HTR-8/SVneo (cell line): ENCODE measurements around the gene THADA.
A peak's percentile ranks its signal among the peaks of the same experiment; 100 is the strongest.

Source experiments
- DNase-seq: peaks from one replicate; pipeline ENCODE4 v3.0.0; 2011; ENCODE audit warnings: low spot score, mixed read lengths; ENCODE audit not compliant: insufficient read length
- FAIRE-seq: peaks from 2 replicates; lab custom pipeline; 2011; peaks lifted over from hg19 to GRCh38; lab: Jason Lieb, UNC

The THADA gene

DNA sequence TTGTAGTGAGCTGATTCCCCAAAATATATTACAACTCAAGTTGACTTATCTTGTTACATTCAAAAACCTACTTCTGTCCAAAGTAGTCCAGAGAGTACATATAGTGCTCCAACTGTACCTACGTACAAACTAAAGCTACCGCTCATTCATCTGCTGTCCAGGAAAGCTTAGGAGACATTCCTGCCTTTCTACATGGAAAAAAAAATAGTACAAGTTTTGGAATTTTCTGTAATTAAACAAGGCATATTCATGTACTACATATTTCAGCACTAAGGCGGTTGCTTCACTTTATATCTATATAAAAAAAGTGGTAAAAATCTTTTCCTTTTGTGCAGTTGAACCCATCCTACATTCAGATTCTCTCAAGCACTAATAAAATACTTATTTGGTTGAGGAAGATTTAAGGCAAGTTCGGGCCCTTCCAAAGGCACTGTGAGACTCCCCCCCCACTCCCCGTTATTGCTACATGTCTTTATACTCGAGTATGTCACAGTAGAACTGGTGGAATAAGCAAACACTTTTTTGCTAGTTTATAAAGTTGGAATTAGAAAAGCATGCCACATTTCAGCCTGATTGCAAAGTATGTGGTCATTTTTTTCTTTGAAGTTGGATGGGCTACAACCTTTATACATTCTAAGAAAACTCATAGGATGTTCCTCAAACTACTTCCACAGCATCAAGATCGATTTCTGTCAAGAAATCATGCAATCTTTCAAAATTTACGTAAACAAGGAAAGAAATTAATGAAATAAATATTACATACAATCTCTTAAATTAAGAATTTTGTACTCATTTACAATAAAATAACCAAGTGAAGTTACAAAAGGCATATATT is 373.1 kb downstream of the THADA start:
- FAIRE-seq (no peak), DNase-seq (no peak)

DNA sequence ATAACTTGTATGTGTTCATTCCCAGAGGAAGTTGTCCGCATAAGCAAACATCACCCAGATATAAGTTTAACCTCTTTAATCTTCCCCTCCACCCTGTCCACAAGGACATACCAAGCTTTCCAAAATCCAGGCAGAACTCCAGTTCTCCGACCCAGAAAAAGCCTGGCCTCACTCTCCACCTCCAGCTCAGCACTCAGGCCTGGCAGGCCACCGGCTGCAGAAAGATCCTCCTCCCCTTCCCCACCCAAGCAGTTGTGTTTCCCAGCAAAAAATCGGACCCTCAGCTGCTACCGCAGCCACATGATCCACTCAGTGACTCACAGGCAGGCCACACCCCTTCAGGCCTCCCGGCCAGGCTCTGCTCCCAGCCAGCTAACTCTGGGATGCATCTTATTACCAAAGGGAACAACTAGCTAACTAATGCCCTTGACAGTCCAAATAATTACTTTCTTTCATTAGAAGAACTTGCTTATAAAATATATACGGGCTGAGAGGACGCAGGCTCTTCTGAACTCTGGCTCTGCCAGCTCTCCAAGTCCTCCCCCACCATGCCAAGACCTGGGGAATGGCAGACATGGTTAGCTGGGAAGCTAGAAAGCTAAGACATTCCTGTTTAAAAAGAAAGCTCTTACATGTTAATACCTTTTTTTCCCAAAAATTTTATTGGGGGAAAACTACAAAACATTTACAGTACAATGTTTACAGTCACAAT is 373.9 kb downstream of the THADA start:
- FAIRE-seq, result peak; percentile 59

DNA sequence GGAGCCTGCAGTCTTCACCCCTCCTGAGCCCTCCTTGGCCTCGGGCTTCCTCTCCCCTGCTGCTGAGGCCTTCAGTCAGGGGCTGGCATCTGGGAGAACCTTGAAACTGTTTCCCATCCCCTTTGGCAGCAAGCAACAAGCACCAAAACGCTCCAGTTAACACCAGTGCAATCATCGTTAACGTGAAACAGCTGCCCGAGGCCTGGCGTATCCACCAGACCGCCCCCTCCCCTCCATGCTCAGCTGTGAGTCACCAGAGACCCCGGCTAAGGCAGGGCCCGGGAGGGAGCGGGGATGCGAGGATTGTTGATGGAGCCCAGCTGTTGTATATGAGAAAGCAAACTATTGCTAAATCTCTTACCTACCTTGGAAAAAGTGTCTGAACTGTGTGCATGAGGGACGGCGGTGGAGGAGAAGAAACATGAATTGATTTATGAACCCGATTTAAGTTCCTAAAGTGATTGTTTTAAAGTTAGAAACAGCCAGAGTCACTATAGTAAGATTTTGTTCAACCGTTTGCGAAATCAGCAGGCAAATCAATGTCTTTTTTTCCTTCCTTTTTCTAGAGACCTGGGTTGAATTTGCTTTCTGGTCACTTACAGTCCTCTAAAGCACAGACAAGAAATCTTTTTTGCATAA is 374.6 kb downstream of the THADA start:
- FAIRE-seq (no peak), DNase-seq (no peak)

More for the DNA sequence above, 373.9 kb downstream of the THADA start:
- DNase-seq, result peak; percentile 90

DNA sequence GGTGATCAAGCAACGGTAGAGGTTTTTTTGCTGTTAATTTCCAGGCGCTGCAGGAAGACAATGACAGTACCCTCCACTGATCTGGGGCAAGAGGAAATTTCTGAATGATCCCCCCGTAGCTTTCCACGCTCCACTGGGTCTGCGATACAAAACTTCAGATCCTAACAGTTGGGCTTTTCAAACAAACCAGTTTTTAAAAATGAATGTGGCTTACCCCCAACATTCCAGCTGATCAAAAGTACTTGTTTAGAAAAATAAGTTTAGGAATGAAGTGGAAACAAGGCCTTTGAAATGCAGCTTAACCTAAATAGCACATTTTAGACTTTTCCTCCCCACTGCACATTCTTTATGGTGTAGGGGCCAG is 375.1 kb downstream of the THADA start:
- DNase-seq (no peak), FAIRE-seq (no peak)

DNA sequence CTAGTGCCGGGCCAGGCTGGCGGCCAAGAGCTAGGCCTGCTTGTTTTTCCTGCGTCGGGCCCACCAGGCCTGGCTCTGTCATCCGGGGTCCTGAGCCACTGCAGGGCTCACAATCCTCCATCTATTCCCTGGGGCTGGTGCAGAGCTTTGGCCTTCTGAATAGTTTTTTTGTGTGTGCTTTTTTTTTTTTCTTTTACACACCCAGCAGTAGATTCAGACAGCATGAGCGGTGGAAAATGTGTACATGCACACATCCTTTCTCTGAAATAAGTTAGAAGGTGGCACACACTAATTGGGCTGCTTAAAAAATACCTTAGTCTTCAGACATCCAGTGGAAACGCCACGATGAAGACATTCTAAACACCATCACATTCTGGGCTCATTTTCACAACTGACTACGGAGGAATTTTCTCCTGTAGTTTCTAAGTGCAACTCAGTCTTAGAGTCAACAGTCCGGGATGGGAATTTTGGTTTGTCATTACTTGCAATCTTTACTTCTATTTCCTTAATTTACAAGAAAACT is 375.5 kb downstream of the THADA start:
- DNase-seq (no peak), FAIRE-seq (no peak)

DNA sequence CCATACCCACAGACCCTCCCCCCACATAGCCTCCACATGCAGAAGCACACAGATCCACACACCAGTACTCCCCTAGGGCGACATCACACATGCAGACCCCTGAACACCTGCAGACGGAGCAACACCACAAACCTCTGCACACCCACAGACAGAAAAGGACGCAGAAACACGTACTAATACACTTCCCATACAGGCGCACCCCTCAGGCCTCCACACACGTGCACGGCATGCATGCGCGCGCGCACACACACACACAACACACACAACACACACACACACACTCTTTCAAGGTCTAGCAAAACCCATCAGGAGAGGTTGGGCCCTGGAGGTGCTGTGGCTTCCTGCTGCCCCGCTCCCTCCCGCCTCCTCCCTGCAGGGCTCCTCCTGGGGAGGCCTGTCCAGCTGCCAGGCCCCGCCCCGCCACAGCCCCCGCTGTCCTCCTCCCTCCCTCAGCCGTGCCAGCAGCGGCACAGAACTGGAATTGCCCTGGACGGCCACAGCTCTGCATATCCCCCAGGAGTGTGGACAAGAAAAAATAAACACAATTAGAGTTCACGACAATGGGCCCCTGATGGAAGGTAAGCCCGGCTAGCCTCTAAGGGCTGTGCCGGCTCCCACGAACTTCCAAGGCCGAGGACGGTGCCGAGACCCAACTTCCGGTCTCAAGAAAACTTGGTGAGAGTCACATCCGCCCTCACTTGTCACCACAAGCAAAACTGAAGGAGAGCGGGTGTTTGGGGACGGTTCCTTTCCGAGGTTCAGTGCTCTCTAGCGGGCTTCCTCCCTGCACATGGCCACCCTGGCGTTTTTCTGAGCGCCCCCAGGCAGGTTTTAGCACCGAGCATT is 376.2 kb downstream of the THADA start:
- FAIRE-seq (peak; percentile 9), DNase-seq (peak; percentile 84)

DNA sequence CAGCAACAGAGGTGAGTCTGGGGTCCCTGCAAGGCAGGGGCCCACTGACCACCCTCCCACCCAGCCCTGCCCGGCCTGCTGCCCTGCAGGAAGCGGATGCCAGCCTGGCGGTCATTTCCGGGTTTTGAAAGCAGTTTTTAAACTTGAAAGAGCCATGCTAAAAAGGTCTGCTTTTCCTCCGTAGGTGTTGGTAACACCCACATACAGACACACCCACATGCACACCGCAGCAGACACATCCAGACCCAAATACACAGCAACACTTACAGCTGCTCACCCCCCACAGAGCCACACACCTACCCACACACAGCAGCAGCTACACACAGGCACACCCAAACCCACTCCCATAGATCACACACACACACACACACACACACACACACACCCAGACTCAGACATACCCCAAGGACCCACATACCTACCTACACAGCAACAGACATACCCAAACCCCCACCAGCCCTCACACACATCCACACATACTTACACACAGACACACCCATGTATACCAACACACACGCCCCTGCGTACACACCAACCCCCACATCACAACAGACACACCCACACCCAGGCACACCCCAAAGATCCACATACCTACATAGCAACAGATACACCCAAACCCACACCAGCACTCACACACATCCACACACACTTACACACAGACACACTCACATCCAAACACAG is 377.0 kb downstream of the THADA start:
- no peak for DNase-seq
- peak; percentile 36 for FAIRE-seq

DNA sequence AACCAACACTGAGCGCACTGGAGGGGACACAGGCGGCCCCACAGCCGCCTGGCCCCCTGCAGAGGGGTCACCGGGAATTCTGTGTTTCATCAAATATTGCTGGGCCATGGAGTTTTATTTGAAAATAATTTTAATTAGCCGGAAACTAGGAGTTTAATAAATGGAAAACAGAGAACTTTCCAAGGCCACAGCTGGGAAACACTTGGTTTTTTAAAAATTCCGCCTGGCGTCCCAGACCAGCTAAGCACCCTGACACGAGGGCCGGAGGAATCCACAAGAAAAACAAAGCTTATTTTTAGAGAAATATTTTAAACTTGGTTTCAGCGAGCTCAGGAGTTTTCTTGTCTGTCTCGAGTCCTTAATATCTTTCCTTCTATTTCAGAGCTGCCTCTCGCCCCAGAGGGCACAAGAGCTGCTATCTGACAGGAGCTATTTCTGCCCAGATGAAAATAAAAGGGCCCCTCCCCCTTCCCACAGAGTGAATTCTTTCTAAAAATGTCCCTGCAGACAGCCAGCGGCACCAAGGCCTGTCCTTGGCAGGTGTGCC is 377.6 kb downstream of the THADA start:
- FAIRE-seq (no peak), DNase-seq (no peak)

DNA sequence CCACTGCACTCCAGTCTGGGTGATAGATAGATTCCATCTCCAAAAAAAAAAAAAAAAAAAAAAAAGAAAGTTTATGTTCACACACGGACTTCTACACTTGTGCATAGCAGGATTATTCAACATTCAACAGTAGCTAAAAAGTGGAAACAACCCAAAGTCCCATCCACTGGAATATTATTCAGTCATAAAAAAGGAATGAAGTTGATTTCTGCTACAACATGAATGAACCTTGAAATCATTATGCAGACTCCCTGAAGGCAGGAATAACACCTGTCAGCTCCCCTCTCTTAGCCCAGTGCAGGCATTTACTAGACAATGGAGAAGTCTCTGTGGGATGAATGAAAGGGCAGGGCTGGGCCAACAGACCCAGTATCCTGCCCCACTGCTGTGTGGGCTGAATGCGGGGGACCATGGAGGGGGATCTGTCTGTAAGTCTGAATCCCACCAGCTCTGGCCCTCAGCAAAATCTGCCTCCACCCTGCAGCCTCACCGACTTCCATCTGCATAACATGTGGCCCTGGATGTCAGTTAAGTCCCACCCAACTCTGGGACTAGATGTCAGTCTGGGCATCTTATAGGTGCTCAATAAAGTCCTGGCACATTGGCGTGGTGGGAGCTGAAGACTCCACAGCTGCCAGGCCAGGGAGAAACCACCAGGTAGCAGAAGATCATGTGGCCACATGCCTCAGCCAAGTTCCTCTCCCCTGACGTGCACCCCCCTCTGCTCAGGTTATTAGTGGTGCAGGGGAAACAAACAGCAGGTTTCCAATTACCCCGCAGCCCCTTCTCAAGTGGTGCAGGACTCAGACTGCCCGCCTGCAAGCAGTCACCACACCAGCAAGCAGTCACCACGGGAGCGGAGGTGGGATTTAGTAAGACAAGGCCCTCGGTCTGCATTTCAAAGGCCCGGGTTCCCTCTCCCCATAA is 378.3 kb downstream of the THADA start:
- no peak for FAIRE-seq
- no peak for DNase-seq

DNA sequence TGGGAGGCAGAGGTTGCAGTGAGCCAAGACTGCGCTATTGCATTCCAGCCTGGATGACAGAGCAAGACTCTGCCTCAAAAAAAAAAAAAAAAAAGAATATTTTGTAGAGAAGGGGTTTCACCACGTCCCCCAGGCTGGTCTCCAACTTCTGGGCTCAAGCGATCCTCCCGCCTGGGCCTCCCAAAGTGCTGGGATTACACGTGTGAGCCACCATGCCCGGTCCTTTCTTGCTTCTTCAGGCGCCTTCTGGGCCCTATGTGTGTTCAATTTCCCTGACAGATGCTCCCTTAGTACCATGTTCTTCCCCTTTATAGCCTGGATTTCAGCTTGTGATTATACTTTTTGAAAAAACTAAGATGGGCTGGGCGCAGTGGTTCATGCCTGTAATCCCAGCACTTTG is 379.2 kb downstream of the THADA start:
- no peak for FAIRE-seq
- no peak for DNase-seq

DNA sequence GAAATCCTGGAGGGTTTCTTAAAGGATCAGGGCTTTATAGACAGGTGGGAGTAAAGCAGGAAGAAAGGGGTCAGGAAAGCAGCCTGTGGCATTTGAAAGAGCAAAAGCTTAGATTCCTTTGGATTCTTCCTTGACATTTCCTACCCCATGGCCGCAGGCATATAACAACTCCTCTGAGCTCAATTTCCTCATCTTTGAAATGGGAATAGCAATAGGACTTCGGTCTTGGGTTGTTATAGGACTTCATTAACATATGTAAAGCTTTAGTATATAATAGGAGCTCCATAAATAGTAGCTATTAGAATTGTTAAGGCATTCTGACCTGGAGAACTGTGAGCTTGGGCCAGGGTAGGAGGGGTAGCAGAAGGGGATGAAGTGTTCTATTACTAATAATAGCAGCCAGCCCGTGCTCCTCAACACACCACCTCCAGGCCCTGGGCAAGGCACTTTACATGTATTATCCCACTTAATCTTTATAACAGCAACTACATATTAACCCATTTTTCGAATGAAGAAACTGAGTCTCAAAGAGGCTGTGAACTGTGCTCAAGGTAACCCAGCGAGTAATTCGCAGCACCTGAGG is 380.1 kb downstream of the THADA start:
- FAIRE-seq (no peak), DNase-seq (no peak)

DNA sequence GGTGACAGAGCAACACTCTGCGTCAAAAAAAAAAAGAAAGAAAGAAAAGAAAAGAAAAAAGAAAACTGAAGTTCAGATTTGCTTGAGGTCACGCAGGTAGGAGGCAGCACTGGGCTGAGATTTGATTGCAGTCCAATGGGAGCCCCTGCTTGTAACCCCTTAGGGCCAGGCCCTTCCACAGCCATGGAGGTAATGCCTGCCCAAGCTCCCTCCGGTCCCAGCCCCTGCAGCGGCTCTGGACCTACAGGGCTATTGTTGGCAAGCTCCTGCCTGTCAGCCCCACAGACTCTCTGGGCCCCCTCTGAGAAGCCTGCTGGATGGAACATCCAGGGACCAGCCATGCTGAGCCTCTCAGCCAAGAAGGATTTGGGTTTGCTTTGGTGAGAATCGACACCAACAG is 381.6 kb downstream of the THADA start:
- FAIRE-seq (no peak), DNase-seq (no peak)

DNA sequence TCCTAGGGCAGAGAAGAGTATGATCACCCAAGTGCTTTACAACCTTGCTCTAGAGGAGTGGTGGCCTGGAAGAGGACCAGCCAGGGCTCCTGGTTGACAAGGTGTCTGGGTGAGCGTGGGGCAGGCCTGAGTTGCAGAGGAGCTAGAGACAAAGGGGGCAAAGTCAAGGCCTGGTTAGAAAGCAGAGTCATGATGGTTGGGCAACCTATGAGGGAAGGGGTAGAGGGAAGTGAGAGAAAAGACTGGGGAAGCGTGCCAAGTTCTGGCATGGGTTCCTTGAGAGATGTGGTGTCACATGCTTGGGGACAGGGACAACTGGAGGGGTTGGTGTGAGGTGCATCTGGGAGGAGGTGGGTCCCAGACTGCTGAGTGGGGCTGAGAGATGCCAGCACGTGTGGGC is 382.9 kb downstream of the THADA start:
- DNase-seq (no peak), FAIRE-seq (no peak)

DNA sequence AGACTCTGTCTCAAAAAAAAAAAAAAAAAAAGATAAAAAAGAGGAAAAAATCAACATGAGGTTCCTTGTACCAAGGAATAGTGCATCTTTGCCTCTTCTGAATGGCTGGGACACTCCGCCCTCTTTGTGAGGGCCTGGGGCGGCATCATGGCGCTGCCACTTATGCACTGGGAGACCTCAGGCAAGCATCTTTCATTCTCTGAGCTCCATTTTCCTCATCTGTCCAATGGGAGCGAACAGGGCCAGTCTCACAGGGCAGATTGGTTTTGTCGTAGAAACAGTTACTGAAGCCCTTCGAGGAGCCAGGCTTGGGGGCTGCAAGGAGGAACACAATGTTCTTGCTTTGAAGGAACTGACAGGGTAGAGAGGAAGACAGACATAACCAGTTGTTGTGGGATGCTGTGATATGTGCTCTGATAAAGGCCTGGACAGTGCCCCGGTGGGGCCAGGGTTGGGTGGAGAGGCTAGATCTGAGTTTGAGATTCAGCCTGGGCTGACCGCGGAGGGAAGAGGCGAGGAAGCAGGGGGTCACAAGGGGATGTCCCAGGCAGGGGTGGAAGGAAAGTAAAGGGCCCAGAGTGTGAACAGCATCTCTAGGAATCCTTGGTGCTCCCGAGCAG is 383.5 kb downstream of the THADA start:
- no peak for FAIRE-seq
- no peak for DNase-seq

DNA sequence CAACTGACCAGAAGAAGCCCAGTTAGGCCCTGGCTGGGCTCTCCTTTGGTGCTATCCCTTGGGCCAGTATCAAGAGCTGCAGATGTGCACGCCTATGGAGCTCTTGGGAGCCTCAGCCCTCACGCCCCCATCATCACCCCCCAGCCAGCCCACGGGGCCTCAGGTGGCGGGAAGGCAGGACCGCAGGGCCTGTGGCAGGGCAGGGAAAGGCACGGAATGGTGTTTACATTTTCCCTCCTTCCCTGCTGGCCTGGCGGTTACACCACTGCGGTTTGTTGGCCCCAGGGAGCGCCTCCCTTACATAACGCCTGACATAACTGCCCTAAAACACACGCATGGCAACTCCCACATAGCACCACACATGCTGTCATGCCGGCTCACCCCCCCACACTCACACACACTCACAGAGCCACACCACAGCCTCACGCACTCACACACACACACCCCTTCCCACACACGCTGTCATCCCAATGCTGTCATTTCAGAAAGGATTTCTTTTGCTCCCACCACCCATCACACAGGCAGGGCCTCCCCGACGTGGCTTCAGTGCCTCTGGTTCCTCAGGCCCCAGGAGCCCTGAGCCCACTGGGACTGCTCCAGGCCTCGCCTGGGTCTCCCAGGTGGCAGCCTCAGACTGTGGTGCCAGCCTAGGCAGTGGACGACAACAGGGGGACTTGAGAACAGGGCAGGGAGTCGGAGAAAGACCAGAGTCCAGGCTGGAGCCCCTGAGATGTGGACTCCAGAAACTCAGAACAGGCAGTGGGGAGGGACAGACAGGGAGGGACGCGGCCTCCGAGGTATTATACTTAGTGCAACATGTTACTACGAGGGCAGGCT is 385.2 kb downstream of the THADA start:
- no peak for DNase-seq
- no peak for FAIRE-seq

DNA sequence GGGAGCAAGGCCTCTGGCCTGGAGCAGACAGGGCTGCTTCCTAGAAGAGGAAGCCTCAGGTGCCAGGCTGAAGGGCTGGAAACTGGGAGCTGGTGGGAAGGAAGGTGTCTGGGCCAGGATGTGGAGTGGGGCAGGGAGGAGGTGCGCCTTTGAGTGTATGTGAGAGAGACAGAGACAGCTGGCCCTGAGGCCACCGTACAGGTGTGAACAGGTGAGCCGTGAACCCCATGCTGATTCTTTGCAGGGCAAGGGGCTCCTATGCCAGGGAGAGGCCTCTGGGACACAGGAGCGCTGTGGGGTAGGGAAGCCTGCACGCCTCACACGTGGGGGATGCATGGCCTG is 385.7 kb downstream of the THADA start:
- no peak for FAIRE-seq
- no peak for DNase-seq
